ENCODE measurements around the gene LPCAT2.

Gene LPCAT2

DNA sequence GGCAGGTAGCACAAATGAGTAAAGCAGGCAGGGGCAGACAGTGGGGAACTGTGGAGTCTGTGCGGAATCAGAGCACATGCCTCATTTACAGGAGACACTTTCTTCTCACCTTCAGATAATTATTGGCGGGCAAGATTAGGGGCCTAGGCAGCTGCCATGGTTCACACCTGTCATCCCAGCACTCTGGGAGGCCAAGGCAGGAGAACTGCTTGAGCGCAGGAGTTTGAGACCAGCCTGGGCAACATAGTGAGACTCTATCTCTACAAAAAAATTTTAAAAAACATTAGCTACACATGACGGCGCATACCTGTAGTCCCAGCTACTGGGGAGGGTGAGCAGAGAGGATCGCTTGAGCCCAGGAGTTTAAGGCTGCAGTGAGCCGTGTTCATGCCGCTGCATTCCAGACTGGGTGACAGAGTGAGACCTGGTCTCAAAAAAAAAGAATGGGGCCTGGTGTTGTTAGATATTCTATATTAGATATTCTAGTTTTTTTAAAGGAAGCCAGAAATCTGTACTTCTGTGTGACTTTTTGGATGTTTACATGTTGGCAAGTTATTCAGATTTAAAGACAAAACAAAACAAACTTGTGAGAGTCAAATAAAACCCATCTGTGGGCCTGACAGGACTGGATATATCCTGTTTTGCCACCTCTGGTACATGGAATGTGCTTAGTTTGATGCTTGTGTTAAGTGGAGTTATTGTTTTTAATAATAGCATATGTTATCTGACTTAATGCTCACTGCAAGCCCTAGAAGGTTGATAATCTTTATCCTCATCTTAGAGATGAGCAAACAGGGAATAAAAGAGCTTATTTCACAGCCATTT is 4.9 kb upstream of the LPCAT2 start:
- DNase-seq (ENCODE audit: low read depth): no peak

DNA sequence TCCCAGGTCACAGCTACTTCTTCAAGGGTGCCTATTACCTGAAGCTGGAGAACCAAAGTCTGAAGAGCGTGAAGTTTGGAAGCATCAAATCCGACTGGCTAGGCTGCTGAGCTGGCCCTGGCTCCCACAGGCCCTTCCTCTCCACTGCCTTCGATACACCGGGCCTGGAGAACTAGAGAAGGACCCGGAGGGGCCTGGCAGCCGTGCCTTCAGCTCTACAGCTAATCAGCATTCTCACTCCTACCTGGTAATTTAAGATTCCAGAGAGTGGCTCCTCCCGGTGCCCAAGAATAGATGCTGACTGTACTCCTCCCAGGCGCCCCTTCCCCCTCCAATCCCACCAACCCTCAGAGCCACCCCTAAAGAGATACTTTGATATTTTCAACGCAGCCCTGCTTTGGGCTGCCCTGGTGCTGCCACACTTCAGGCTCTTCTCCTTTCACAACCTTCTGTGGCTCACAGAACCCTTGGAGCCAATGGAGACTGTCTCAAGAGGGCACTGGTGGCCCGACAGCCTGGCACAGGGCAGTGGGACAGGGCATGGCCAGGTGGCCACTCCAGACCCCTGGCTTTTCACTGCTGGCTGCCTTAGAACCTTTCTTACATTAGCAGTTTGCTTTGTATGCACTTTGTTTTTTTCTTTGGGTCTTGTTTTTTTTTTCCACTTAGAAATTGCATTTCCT is 3.4 kb upstream of the LPCAT2 start:
- no peak for DNase-seq (ENCODE audit: low read depth)

DNA sequence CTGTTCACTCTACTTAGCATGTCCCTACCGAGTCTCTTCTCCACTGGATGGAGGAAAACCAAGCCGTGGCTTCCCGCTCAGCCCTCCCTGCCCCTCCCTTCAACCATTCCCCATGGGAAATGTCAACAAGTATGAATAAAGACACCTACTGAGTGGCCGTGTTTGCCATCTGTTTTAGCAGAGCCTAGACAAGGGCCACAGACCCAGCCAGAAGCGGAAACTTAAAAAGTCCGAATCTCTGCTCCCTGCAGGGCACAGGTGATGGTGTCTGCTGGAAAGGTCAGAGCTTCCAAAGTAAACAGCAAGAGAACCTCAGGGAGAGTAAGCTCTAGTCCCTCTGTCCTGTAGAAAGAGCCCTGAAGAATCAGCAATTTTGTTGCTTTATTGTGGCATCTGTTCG is 2.8 kb upstream of the LPCAT2 start:
- DNase-seq (ENCODE audit: low read depth): no peak

DNA sequence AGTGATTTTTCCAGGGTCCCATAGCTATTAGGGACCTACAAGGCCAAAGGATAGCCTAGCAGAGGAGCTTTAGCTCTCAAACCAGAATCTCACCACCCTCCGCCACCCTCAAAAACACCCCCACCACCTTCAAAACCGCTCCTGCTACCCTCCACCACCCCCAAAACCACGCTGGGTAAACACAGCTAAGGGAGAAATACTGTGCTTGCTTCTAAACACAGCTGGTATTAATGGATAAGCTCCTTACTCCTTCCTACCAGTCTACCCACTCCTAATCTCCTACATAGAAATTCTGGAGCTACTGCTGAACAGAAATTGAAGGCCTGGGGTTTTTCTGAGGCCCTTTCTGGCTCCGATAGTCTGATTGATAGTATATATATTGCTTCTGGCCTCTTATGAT is 2.2 kb upstream of the LPCAT2 start:
- no peak for DNase-seq (ENCODE audit: low read depth)

DNA sequence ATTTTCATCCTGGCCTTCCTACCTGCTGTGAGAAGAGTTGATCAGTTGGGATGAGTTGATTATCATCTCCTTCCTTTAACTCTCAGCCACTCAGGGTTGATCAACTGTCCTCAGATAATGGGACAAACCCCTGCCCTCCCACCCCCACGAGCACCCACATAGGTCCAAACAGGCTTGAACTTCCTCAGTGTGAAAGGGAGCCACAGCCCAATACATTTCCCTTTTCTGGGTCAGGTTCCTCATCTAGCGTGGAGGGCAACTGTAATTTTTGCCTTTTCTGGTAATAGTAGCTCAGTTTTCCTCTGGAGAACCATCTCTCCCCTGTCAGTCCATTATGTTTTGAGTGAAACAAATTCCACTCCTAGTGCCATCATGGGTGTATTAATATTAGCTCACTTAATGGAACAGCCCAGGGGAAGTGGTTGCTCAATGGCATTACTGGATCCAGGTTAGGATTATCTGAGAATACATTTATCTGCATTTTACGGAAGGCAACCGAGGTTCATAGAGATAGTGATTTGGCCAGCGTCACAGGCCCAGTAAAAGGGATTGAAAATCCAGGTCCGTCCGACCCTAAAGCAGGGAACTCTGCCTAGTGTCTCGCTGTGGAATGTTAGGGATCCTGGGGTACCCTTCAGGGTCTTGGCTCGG is 476 bp upstream of the LPCAT2 start:
- DNase-seq (ENCODE audit: low read depth): no peak

DNA sequence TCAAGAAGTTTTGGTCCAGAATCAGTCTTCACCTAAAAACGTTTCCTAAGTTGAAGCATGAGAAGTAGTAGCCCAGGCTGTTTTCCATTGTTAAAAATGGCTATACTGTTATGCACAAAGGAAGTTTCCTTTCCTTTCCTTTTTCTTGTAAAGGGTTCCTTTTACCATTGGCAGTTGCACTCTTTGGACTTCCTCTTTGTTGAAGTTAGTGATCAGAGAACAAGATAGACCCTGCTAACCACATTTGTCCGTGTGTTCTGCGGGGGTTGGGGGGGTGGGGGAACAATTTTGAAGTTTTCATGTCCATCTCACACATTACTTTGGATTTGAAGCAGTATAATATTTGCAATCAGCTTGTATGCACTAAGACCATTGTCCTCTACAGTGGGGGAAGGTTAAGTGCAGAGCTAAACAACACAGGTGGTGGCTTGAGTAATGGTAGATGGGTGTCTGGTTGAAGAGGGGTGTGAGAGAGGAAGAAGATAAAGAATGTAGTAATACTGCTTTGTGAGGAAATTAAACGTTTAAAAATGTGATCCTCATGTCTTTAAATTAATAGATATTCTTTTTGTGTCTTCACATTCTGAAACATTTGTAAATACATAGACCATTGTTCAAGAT is 1.4 kb downstream of the LPCAT2 start:
- DNase-seq (ENCODE audit: low read depth): no peak

DNA sequence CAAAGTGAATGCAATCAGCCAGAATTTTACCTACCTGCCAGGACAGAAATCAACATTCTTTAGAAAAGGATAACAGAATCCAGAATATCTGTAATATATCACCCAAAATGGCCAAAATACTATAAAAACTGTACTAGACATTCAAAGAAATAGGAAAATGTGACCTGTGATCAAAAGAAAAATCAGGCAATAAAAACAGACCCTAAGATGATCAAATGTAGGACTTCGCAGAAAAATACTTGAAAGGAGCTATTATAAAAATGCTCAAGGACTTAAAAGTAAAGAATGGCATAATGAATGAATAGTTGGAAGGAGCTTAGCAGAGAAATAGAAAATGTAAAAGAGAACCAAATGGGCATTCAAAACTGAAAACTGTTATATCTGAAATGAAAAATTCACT is 4.1 kb downstream of the LPCAT2 start:
- DNase-seq (ENCODE audit: low read depth): no peak

DNA sequence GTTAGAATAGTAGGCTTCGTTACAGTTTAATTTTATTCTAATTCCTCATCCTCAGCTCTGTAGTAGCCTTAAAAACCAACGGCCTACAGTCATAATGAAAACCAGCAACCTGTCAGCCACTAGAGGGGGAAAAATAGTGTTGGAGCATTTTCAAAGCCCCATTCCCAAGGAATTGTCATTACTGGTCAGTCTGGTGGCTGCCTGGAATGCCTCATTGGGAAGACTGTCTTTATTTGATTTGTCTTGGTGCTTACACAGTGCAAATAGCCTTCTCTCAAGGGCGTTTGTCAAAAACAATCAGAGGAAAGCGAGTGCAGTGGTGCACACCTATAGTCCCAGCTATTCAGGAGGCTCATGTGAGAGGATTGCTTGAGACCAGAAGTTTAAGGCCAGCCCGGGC is 4.7 kb downstream of the LPCAT2 start:
- DNase-seq (ENCODE audit: low read depth): no peak

DNA sequence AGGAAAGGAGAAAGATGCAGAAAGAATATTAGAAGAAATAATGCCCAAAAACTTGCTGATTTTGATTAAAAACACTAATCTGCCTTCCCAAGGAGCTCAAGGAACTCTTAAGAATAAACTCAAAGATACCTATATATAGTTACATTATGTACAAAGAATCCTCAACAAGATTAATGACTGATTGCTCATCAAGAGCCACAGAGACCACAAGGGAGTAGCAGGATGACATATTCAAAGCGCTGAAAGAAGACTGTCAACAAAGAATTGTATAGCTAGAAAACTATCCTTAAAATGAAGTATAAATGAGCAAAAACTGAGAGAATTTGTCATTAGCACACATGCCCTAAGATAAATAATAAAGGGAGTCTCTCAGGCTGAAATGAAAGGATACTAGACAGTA is 6.2 kb downstream of the LPCAT2 start:
- no peak for DNase-seq (ENCODE audit: low read depth)

DNA sequence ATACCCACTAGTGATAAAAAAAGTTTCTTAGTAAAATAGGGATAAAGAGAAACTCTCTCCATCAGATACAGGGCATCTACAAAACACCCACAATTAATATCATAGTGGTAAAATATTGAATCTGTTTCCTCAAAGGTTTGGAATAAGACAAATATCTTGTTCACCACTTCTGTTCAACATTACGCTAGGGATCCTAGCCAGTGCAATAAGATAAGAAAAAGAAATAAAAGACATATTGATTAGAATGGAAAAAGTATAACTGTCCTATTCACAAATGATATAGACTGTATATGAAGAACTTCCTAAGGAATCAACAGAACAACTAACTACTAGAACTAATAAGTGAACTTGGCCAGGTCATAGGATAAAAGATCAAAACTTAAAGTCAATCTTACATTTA is 12.9 kb downstream of the LPCAT2 start:
- no peak for DNase-seq (ENCODE audit: low read depth)

DNA sequence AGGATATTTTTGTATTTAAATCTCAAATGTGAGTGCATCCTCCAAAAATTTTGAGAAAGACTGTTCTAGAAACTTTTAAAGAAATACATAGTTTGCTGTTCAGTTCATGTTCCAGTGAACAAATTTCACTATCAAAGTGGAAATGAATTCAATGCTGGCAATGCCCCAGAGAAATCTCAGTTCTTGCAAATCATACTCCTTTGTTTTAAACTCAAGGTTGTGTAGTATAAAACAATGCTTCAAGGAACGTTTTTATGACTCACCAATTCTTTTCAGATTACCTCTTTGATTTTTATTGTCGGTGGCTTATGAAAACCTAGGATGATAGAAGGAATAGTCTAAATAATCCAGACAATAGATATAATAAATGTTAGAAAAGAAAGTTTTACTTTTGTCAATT is 17.6 kb downstream of the LPCAT2 start:
- no peak for DNase-seq (ENCODE audit: low read depth)

DNA sequence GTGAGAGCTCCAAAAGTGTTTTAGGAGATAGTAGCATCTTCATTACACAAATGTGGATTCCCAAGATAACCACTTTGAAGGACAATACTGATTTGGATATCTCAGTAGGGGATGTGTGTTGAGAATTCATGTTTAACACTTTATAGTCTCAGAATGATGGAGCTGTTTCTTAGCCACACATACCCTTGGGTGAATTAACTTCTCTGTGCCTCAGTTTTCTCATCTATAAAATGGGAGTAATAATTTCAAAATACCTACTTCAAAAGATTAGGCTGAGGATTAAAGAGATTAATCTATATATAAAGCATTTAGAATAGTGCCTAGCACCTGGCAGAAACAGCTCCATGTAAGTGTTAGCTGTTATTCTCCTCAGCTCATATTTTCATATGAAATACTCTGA is 19.0 kb downstream of the LPCAT2 start:
- DNase-seq (ENCODE audit: low read depth): no peak

DNA sequence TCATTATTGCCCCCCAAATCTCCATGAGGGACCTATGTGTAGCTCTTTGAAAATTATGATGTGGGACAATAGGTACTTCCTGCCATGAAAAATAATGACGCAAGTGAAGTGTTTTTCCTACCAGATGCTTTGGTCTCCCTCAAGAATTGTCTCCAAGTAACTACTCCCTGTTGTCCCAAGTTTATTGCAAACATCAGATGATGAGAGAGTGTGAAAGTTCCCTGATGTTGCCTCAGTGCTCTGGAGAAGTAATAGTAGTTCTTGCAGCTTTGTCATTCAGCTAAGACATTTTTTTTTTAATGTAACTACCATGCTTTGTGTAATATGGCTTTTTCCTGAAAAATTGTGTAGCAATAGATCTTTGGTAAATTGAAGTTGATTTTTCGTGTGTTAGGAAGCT is 20.1 kb downstream of the LPCAT2 start:
- no peak for DNase-seq (ENCODE audit: low read depth)

DNA sequence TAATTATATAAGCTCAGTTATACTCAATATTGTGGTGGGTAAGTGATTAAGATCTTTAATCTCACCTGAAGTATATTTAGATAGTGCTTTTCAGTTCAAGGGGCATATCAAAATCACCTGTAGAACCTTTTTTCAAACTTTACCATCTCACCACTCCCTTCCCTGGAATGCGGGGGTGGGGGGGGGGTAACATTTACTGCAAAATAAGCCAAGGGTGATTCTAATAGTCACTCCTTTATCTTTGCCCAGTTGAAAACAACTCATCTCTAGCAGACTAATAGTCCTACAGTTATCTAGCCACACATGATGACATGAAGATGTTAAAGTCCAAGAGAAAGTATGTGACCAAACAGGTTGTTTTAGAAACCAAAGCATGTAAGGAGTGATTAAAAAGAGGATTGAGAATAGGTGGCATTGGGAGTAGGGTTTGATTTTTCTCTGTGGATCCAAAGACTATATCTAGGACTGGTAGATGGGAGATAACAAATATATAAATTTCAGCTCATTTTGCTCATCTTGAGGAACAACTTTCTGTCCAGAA is 21.5 kb downstream of the LPCAT2 start:
- DNase-seq (ENCODE audit: low read depth): no peak

DNA sequence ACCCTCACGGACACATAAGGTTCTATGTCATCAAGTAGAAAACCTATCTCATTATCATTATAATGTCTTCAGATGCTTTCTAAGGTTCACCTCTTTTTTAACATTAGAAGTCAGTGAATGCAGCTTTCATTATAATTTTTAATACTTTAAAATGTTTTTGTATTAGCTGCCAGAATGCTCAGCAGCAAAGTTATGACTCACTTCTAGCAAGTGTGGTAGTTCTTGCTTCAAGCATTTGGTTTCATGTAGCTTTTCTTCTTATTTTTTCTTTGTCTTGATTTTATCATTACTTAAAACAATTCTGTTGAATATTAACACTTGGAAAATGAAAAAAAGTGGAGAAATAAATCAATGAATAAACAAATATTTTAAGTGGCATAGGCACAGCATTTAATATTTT is 23.4 kb downstream of the LPCAT2 start:
- DNase-seq (ENCODE audit: low read depth): no peak

DNA sequence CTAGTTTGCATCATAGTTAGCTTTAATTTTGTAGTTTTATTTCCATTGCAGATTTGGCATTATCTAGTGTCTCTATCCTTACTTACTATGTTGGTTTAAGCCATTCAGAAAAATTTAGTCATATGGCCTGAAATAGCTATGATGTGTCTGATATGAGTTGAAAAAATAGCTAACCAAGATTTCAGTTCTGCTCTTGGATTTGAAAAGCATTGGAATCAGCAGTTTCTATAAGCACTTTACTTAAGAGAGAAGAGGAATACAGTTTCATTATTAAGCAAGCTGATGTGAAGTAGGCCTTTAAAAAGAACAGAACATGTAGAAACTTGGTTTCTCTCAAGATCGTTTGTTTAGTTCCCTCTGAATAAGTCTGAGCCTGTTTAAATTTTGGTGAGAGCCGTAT is 25.9 kb downstream of the LPCAT2 start:
- no peak for DNase-seq (ENCODE audit: low read depth)

DNA sequence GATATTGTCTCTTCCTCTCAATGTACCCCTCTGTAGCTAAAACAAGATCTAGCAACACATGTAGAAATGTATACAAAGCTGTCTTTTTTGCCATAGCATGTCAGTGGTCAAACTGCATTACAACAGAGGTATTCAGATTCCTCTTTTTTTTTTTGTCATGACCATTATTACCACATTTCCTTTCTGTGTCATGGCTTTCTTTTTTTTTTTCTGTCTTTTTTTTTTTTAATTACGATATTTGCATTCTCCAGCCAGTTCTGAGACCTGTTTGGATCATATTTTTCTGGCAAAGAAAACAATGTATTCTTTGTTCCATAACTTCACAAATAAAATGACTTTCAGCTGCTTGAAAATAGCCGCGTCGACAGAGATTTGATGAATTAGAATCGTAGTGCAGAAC is 30.2 kb downstream of the LPCAT2 start:
- DNase-seq (ENCODE audit: low read depth): no peak

DNA sequence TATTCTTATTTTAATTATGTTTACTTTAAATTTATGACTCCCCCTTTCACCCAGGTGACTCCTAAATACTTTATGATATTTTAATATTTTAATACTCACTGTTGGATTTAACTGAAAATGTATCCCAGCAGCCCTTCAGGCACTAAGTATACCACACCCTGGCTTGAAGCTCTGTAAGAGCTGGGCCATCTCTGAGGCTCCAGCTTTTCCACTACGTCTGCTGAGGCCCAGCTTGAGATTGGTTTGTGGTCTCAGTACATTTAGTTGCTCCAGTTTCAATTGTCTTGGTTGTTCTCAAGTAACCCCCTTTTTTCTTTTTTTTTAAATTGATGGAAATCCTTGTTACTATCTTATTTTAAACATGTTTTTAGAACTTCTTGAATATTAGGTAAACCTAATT is 30.6 kb downstream of the LPCAT2 start:
- no peak for DNase-seq (ENCODE audit: low read depth)

DNA sequence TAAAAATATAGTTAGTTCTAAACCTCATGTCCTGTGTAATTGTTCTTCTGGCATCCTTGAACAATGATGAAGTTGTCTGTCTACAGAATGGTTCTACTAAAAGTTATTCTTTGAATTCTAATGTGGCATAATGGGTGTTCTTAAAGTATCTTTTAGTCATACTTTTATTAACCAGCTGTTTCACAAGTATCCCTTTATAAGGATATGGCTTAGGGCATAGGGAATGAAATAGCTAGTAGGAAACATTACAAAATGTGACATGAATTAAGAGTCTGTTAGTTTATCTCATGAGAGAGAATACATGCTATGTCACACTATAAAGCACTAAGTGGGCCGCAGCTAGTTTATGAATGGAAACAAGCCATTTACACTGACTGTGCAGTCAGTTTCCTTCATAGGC is 31.3 kb downstream of the LPCAT2 start:
- no peak for DNase-seq (ENCODE audit: low read depth)

DNA sequence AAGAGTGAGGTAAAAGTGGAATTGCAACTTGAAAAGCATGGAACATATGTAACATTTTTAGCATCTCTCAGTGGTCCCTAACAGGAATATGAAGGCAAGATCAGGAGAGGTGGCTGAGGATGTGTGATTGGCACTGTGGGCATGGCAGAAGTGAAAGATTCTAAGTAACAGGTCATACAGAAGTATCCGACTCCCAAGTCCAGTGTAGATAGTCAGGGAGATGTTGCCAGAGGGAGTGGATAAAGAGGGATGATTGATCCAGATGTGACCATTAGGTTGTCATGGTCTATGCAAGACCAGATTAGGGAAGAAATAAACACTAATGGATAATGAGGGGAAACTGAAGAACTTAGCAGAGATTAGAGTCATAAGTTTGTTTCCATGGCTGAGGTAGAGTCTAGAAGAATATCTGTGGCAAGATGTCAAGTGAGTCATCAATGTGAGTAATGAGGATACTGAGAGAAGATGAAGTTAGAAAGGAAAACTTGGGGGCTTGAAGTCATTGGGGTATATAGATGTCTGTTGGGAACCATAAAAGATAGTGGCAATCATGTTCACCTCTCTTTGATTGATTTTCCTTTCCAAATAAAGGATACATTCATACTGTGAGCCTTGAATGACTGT is 33.7 kb downstream of the LPCAT2 start:
- no peak for DNase-seq (ENCODE audit: low read depth)

DNA sequence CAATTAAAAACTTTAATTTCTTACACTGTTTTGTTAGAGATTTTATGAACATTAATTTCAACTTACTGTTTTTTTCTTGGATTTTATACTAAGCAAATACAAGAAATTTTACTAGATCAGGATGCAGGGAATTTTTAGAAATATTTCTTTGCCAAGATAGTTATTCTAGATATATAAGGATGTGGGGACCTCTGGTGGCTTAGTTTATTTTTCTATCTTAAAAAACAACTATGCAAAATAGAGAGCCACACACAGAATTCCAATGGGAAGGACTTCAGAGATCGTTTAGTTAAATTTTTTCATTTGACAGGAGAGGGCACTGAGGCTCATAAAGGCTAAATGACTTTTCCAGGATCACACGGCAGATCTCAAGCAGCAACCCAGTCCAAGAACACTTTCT is 34.6 kb downstream of the LPCAT2 start:
- DNase-seq (ENCODE audit: low read depth): no peak

DNA sequence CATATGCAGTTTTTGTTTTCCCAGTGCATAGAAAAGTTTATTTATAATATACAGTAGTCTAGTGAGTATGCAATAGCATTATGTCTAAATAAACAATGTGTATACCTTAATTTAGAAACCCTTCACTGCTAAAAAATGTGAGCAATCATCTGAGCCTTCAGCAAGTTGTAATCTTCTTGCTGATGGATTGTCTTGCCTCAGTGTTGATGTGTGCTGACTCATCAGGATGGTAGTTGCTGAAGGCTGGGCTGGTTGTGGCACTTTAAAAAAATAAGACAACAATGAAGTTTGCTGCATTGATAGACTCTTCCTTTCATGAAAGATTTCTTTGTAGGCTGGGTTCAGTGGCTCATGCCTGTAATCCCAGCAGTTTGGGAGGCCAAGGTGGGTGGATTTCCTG is 43.7 kb downstream of the LPCAT2 start:
- no peak for DNase-seq (ENCODE audit: low read depth)

Data from stimulated activated CD8-positive, alpha-beta memory T cell treated with anti-CD3 and anti-CD28 coated beads, Interleukin-4, amount 100 ng/mL, for 24 hours (primary cell).